ENCODE measurements around the gene TRPM7.
"Not testable (repeated sequence)": the region's sequence is repeated elsewhere in the genome, so short reads cannot be mapped to it uniquely, and the experiment has no call there.

TRPM7 gene

GRCh38 chr15:50576166-50576565 lies 110.4 kb downstream of the TRPM7 start:
- no peak for DNase-seq (ENCODE audit: low read depth in 2 of 2)

- DNase-seq (ENCODE audit: low read depth in 2 of 2), result not testable (repeated sequence)
Observed at GRCh38 chr15:50573842-50574241, 112.8 kb downstream of the TRPM7 start.

- DNase-seq (ENCODE audit: low read depth in 2 of 2), result no peak
Observed at GRCh38 chr15:50563756-50564155, 122.8 kb downstream of the TRPM7 start.

DNA sequence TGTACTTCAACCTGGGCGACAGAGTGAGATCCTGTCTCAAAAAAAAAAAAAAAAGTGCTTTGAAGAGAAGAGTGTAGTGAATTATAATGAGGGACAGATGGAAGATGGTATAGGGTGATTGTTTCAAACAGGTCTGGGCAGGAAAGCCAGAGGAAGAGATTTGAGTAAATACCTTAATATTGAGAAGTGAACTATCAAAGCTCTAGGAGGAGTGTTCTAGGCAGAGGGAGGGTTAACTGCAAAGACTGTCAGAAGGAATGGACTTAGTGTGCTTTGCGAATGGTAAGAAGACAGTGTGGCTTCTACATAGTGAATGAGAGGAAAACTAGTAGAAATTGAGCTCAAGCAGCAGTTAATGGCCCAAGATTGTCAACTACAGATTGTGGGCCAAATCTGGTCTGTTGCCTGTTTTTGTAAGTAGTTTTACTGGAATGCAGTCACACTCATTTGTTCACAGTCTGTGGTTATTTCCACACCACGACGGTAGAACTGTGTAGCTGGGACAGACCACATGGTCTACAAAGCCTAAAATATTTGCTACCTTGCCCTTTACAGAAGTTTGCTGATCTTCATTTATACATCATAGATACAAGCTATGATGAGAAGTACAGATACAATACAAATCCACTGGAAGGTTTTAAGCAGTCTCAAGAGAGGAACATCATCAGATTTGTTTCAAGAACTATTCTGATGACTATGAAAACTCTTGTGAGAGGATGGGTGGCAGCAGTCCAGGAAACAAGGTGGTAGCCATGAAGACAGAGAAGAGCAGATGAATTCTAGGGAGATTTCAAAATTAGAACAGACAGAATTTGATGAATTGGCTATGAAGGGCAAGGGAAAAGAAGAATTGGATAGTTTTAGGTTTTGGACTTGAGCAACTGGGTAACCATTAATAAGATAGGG lies 123.6 kb downstream of the TRPM7 start:
- DNase-seq (ENCODE audit: low read depth in 2 of 2), result no peak

DNA sequence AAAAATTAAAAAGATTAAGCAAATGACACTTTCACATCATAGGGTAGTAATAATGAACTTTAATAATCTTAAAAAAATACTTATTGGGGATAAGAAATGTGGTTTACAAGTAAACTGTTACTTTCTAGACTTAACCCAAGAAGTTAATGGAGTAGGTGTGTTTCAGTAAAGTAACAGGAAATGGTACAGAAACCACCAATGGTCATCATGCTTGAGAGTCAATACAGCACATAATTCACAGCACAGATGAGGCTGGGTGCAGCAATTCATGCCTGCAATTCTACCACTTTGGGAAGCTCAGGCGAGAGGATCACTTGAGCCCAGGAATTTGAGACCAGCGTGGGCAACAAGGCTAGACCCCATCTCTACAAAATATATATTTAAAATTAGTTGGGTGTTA lies 128.6 kb downstream of the TRPM7 start:
- DNase-seq (ENCODE audit: low read depth in 2 of 2), result no peak

GRCh38 chr15:50556642-50557371 lies 129.8 kb downstream of the TRPM7 start:
- DNase-seq (ENCODE audit: low read depth in 2 of 2), result no peak

GRCh38 chr15:50552238-50552637 lies 134.4 kb downstream of the TRPM7 start:
- DNase-seq (ENCODE audit: low read depth in 2 of 2), result no peak

- DNase-seq (ENCODE audit: low read depth in 2 of 2), result no peak
Observed at GRCh38 chr15:50549326-50549725, 137.3 kb downstream of the TRPM7 start.

GRCh38 chr15:50546566-50546965 lies 140.0 kb downstream of the TRPM7 start, which contains the start of gene USP50:
Gene USP50 (minus strand): TSS chr15:50546666. CDS start chr15:50546525, 141 bp downstream.
- DNase-seq (ENCODE audit: low read depth in 2 of 2), result no peak

DNA sequence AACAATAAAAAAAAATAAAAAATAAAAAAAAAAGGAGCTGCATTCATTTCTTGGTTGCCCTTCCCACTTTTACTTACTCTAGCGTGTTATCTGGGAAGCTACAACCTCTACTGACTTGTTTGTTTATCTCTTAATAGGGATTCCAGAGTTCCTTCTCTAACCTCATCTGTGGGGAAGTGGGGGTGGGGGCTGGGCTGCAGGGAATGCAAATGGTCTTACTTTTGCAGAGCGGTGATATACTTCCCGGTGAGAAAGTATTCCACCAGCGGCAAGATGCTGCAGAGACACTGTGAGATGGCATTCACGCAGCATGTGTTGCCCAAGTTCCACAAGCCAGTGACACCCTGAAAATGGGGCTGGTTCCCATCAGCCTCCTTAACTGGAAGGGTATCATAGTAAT lies 142.2 kb downstream of the TRPM7 start:
- no peak for DNase-seq (ENCODE audit: low read depth in 2 of 2)

- DNase-seq (ENCODE audit: low read depth in 2 of 2), result no peak
Observed at GRCh38 chr15:50543556-50543955, 143.0 kb downstream of the TRPM7 start.

GRCh38 chr15:50542887-50543210 lies 143.7 kb downstream of the TRPM7 start:
- DNase-seq (ENCODE audit: low read depth in 2 of 2), result no peak

GRCh38 chr15:50531766-50532165 lies 154.8 kb downstream of the TRPM7 start:
- no peak for DNase-seq (ENCODE audit: low read depth in 2 of 2)

GRCh38 chr15:50531163-50531562 lies 155.4 kb downstream of the TRPM7 start:
- no peak for DNase-seq (ENCODE audit: low read depth in 2 of 2)

DNA sequence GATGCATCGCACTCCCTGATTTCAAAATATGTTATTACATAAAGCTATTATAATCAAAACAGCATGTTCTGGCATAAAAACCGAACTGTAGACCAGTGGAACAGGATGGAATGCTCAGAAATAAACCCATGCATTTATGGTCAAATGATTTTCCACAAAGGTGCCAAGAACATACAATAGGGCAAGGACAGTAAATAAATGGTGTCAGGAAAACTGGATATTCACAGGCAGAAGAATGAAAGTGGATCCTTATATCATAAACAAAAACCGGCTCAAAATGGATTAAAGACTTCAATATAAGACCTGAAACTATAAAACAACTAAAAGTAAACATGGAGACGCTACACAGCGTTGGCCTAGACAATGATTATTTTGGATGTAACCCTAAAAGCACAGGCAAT lies 162.7 kb downstream of the TRPM7 start:
- no peak for DNase-seq (ENCODE audit: low read depth in 2 of 2)

DNA sequence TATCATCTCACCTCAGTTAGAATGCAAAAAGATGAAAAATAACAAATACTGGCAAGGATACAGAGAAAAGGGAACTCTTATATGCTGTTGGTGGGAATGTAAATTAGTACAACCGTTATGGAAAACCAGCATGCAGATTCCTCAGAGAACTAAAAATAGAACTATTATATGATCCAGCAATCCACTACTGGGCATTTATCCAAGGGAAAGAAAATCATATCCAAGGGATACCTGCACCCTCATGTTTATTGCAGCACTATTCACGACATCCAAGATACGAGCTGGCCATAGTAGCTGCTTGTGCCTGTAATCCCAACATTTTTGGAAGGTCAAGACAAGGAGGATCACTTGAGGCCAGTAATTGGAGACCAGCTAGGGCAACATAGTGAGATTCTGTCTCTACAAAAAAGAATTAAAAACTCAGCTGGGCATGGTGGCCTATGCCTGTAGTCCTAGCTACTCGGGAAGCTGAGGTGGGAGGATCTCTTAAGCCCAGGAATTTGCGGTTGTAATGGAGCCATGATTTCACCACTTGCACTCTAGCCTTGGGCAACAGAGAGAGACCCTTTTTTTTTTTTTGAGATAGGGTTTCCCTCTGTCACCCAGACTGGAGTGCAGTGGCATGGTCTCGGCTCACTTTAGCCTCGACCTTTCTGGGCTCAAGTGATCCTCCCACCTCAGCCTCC lies 166.7 kb downstream of the TRPM7 start:
- DNase-seq (ENCODE audit: low read depth in 2 of 2), result no peak

GRCh38 chr15:50513001-50513400 lies 173.6 kb downstream of the TRPM7 start:
- no peak for DNase-seq (ENCODE audit: low read depth in 2 of 2)
